Measurements from ENCODE around the gene MAB21L4. TPM values are rescaled to one million over a fixed set of nuclear protein-coding genes. Genes with fewer than 3 reads are reported as not detected.
A peak's percentile ranks its signal among the peaks of the same experiment; 100 is the strongest.

The MAB21L4 gene
- total and polyA plus RNA-seq, 2 of the 8 experiments (the other 6 are each of a cell fraction or from before 2014, with no cell fraction given): 0.11 TPM; not detected in 1

DNA sequence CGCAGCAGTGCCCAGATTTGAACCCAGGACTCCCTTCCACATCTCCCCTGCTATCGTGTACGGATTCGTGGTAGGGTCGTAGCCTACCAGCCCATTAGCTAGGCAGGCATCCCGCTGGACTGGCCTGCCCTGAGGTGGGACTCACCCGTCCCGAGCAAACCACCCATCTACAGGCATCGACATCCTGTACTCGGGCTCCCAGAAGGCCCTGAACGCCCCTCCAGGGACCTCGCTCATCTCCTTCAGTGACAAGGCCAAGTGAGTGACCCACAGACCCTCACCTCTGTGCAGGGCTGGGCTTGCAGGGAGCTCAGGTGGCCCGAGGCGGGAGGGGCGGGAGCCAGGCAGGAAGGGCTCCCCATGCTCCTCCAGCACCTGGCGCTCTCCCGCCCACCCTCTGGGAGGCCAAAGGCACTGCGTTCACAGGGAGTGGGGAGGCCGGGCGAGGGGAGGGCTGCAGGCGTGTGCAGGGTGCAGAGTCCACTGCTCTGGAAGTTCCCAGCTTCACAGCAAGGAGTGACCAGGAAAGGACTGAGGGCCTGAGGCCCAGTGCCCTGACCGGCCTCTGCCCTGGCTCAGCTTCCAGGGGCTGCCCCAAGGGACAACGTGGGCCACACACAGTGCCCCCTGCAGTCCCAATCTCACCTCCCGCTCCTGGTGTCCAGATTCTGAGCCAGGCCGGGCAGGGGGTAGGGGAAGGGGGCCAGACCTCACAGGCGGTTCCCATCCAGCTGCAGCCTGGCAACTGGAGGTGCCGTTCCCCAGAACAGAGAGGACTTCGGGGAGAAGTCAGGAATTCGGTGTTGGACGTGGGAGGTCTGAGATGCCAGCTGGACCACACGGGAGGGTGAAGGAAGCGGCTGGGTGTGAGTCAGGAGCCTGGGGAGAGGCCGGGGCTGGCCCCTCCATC is 21.9 kb downstream of the MAB21L4 start:
- no peak overlapping the region for H2BK5ac ChIP-seq (ENCODE audit: low read depth, low read length)
- H4K5ac ChIP-seq (ENCODE audit: insufficient read length, low read depth, low read length): no peak overlapping the region
- no peak overlapping the region for H2AFZ ChIP-seq (ENCODE audit: low read length)
- no peak overlapping the region for H2BK12ac ChIP-seq (ENCODE audit: low read depth, low read length)
- H4K91ac ChIP-seq (replicated peaks; ENCODE audit: insufficient read length, low read length): no peak overlapping the region
- H3K23me2 ChIP-seq (ENCODE audit: low read depth, low read length): no peaks in the 10 kb centered on the region
- H3K4me1 ChIP-seq (replicated peaks in 1 of 4; ENCODE audit: control insufficient read depth in 3 of 4, insufficient read depth in 4 of 4, low read length in 3 of 4): no peaks in the 10 kb centered on the region; a peak in 1 of 7 replicates
- DNase-seq (ENCODE audit: low read depth in 1 of 2, low spot score in 2 of 2) (no peak), FAIRE-seq (no peak)
- no peak overlapping the region for H3K4ac ChIP-seq (replicated peaks; ENCODE audit: insufficient read length, low read depth, low read length)
- H3K9me3 ChIP-seq (ENCODE audit: insufficient read depth in 2 of 2, low read depth in 1 of 2, low read length in 1 of 2): no peaks in the 10 kb centered on the region
- H3K27me3 ChIP-seq (replicated peaks in 1 of 4; ENCODE audit: control insufficient read depth in 3 of 4, extremely low read depth in 1 of 4, insufficient read depth in 3 of 4, low read length in 3 of 4): no peaks in the 10 kb centered on the region
- H3K36me3 ChIP-seq (ENCODE audit: control insufficient read depth in 2 of 4, insufficient read depth in 4 of 4, low read length in 3 of 4): no peaks in the 10 kb centered on the region
- no peak overlapping the region for H3K27ac ChIP-seq (ENCODE audit: low read depth, low read length)
- H4K20me1 ChIP-seq (replicated peaks in 1 of 2; ENCODE audit: control insufficient read depth in 1 of 2, insufficient read depth in 2 of 2, low read length in 2 of 2): no peaks in the 10 kb centered on the region
- TF ChIP-seq CTCF (IDR thresholded peaks at IDR 0.05; ENCODE audit: control extremely low read depth in 1 of 3, insufficient read depth in 1 of 3, low read depth in 1 of 3, low read length in 3 of 3): peak in 1 of 3 experiments; percentile 19; a peak in 1 of 4 replicates
- TF ChIP-seq TAF1 (IDR thresholded peaks at IDR 0.05; ENCODE audit: low read depth, low read length): no peak
- H3K79me2 ChIP-seq (ENCODE audit: control insufficient read depth in 1 of 2, insufficient read depth in 2 of 2, low read length in 2 of 2): no peaks in the 10 kb centered on the region
- H3K4me3 ChIP-seq (ENCODE audit: extremely low read depth in 1 of 4, insufficient read depth in 2 of 4, low read depth in 3 of 4, low read length in 4 of 4): no peak overlapping the region
- H3K56ac ChIP-seq (replicated peaks; ENCODE audit: insufficient read length, low read depth, low read length): no peak overlapping the region
- peak overlapping the region; percentile 7; the same call in 1 of the 2 replicates for H4K8ac ChIP-seq (ENCODE audit: extremely low read depth, insufficient read depth, low read length)
- H2AK5ac ChIP-seq (ENCODE audit: low read depth, low read length): no peak overlapping the region
- ChIA-PET CTCF (ENCODE audit: partially characterized antibody) (interaction anchor here (0.6 to 2.4 kb wide), 7 partner anchors 10 to 175 kb away, joined by 3 to 7 read pairs (median 4); no protein-coding TSS in a partner anchor), POLR2A (ENCODE audit: partially characterized antibody) (no interaction called here)
- no peak overlapping the region for H3K4me2 ChIP-seq (ENCODE audit: insufficient read depth in 1 of 2, low read depth in 2 of 2, low read length in 2 of 2)
- no peak overlapping the region for H3K23ac ChIP-seq (ENCODE audit: insufficient read length)
- 83% methylated on average over 31 of the region's 33 CpGs; no CpG with 5 or more reads in 1 of the 2 experiments for WGBS, 2 experiments (ENCODE audit: extremely low coverage in 1 of 2, insufficient coverage in 1 of 2, insufficient read length in 1 of 2, insufficient replicate concordance in 2 of 2, low coverage in 1 of 2, low lambda C conversion rate in 2 of 2, missing lambda C conversion rate in 1 of 2)
- H2BK20ac ChIP-seq (ENCODE audit: low read length): no peak overlapping the region
- no peak overlapping the region for H2BK15ac ChIP-seq (ENCODE audit: low read length)
- H2BK120ac ChIP-seq (replicated peaks; ENCODE audit: low read depth, low read length): no peak overlapping the region
- H3K14ac ChIP-seq (ENCODE audit: insufficient read length): no peak overlapping the region
- H3K9ac ChIP-seq (replicated peaks in 1 of 4; ENCODE audit: extremely low read depth in 1 of 4, low read depth in 3 of 4, low read length in 3 of 4): no peak overlapping the region
- no peaks in the 10 kb centered on the region for H3K79me1 ChIP-seq (ENCODE audit: low read depth, low read length)
- no peak overlapping the region; the same call in 1 of the 2 replicates for H3K18ac ChIP-seq (ENCODE audit: extremely low read depth, low read length)

All from H1 (cell line).